ENCODE measurements around the gene CEBPZOS. TPM values are rescaled to one million over a fixed set of nuclear protein-coding genes. Genes with fewer than 3 reads are reported as not detected.
A peak's percentile ranks its signal among the peaks of the same experiment; 100 is the strongest.

CEBPZOS gene
- total and polyA plus RNA-seq, 5 donors = 46.8 to 75.7 (median 56.9) TPM

- Histone ChIP-seq H3K9me3 (ENCODE audit: control insufficient read depth, low read length) (no peaks in the 10 kb centered on the region), H3K4me1 (ENCODE audit: control insufficient read depth, insufficient read depth, low read length) (no peaks in the 10 kb centered on the region), H3K27me3 (ENCODE audit: control insufficient read depth, insufficient read depth) (no peaks in the 10 kb centered on the region), H3K27ac (ENCODE audit: low read length) (no peak overlapping the region), H3K4me3 (ENCODE audit: low read length) (no peak overlapping the region)
- 45% methylated on average over 4 of the region's 4 CpGs for WGBS
- DNase-seq (no peak), ATAC-seq (peak in 1 of 2 donors; percentile 35)
- intact Hi-C loops (cut with DNase I) = no loop called here
Observed at GRCh38 chr2:37244017-37244416, 47.7 kb downstream of the CEBPZOS start.

GRCh38 chr2:37244755-37245154 lies 48.5 kb downstream of the CEBPZOS start:
- DNase-seq = no peak
- Histone ChIP-seq H3K27ac (ENCODE audit: low read length) (no peak overlapping the region), H3K4me1 (ENCODE audit: control insufficient read depth, insufficient read depth, low read length) (no peaks in the 10 kb centered on the region), H3K27me3 (ENCODE audit: control insufficient read depth, insufficient read depth) (no peaks in the 10 kb centered on the region), H3K4me3 (ENCODE audit: low read length) (no peak overlapping the region), H3K9me3 (ENCODE audit: control insufficient read depth, low read length) (no peaks in the 10 kb centered on the region)
- 70% methylated on average over 3 of the region's 3 CpGs for WGBS
- intact Hi-C loops (cut with DNase I) = no loop called here
- ATAC-seq = no peak

GRCh38 chr2:37246205-37246604 lies 49.9 kb downstream of the CEBPZOS start:
- Histone ChIP-seq H3K27me3 (ENCODE audit: control insufficient read depth, insufficient read depth) (no peaks in the 10 kb centered on the region), H3K4me3 (ENCODE audit: low read length) (no peak overlapping the region), H3K9me3 (ENCODE audit: control insufficient read depth, low read length) (no peaks in the 10 kb centered on the region), H3K4me1 (ENCODE audit: control insufficient read depth, insufficient read depth, low read length) (no peaks in the 10 kb centered on the region), H3K27ac (ENCODE audit: low read length) (no peak overlapping the region)
- no peak for DNase-seq
- ATAC-seq = no peak
- intact Hi-C loops (cut with DNase I) = no loop called here

- Histone ChIP-seq H3K4me1 (ENCODE audit: control insufficient read depth, insufficient read depth, low read length) (no peaks in the 10 kb centered on the region), H3K9me3 (ENCODE audit: control insufficient read depth, low read length) (no peaks in the 10 kb centered on the region), H3K27me3 (ENCODE audit: control insufficient read depth, insufficient read depth) (no peaks in the 10 kb centered on the region), H3K4me3 (ENCODE audit: low read length) (no peak overlapping the region), H3K27ac (ENCODE audit: low read length) (no peak overlapping the region)
- ATAC-seq (no peak), DNase-seq (no peak)
- intact Hi-C loops (cut with DNase I) = no loop called here
- WGBS = 75% methylated on average over 5 of the region's 5 CpGs
Observed at GRCh38 chr2:37250869-37251740, 54.8 kb downstream of the CEBPZOS start.

Other genes with a start within 250 kb of the CEBPZOS start
- gene STRN, start 230.0 kb upstream of the CEBPZOS start, total RNA-seq = 10 to 100 TPM; 30.9 to 41.1 (median 35.0) TPM
- 7.7 TPM for gene STRN, start 230.0 kb upstream of the CEBPZOS start, polyA plus RNA-seq
- 10 to 100 TPM; 14.6 to 19.2 (median 16.4) TPM for gene HEATR5B, start 112.1 kb upstream of the CEBPZOS start, total RNA-seq
- gene HEATR5B, start 112.1 kb upstream of the CEBPZOS start, polyA plus RNA-seq = 9.1 TPM
- 1 to 10 TPM; 5.1 to 8.6 (median 6.9) TPM for gene GPATCH11, start 112.0 kb upstream of the CEBPZOS start, total RNA-seq
- 4.1 TPM for gene GPATCH11, start 112.0 kb upstream of the CEBPZOS start, polyA plus RNA-seq
- 10 to 100 TPM; 21.9 to 32.9 (median 25.5) TPM for gene EIF2AK2, start 39.5 kb upstream of the CEBPZOS start, total RNA-seq
- 6.0 TPM for gene EIF2AK2, start 39.5 kb upstream of the CEBPZOS start, polyA plus RNA-seq
- gene SULT6B1, start 7.8 kb upstream of the CEBPZOS start, total RNA-seq = not detected
- gene SULT6B1, start 7.8 kb upstream of the CEBPZOS start, polyA plus RNA-seq = not detected
- 10 to 100 TPM; 24.0 to 35.4 (median 33.1) TPM for gene CEBPZ, start 35.1 kb downstream of the CEBPZOS start, total RNA-seq
- gene CEBPZ, start 35.1 kb downstream of the CEBPZOS start, polyA plus RNA-seq = 34.9 TPM
- 10 to 100 TPM; 15.4 to 20.1 (median 18.3) TPM for gene NDUFAF7, start 35.2 kb downstream of the CEBPZOS start, total RNA-seq
- gene NDUFAF7, start 35.2 kb downstream of the CEBPZOS start, polyA plus RNA-seq = 17.4 TPM
- 10 to 100 TPM; 17.4 to 24.6 (median 20.6) TPM for gene PRKD3, start 128.3 kb downstream of the CEBPZOS start, total RNA-seq
- gene PRKD3, start 128.3 kb downstream of the CEBPZOS start, polyA plus RNA-seq = 5.6 TPM
- gene QPCT, start 148.1 kb downstream of the CEBPZOS start, total RNA-seq = 1 to 10 TPM; 1.7 to 7.3 (median 2.3) TPM
- gene QPCT, start 148.1 kb downstream of the CEBPZOS start, polyA plus RNA-seq = 3.1 TPM